Caco-2 (cell line): ENCODE measurements around the gene TRIM4. TPM values are rescaled to one million over a fixed set of nuclear protein-coding genes. Genes with fewer than 3 reads are reported as not detected.

ENCODE experiments used
- BruUV-seq: library from RNA; stranded (reverse); fragments of 400-500 nt; replicated peaks from 2 replicates; lab custom pipeline; 2021; lab: Mats Ljungman, UMichigan
- CTCF ChIA-PET: fragments of 300-600 bp; sonication (Branson Sonifier 250); formaldehyde crosslinking; loops from one replicate; lab custom pipeline; 2022; ENCODE audit warnings: antibody characterized with exemption; lab: Charles Lee
- POLR2A ChIA-PET: fragments of 300-600 bp; sonication (Branson Sonifier 250); formaldehyde crosslinking; loops from one replicate; lab custom pipeline; 2022; ENCODE audit warnings: antibody characterized with exemption; lab: Charles Lee
- DNase-seq, 2 experiments: peaks; one replicate each; pipeline versions ENCODE4 v3.0.0 to v3.0.0-alpha.2; 2020 to 2022
- H3K27me3 ChIP-seq: replicated peaks from 2 replicates; pipeline ENCODE4 v1.6.0; 2011; ENCODE audit warnings: low read length; ENCODE audit not compliant: control insufficient read depth, insufficient read depth
- H3K36me3 ChIP-seq: 2 replicates; pipeline ENCODE4 v1.5.1; 2011; ENCODE audit warnings: low read length; ENCODE audit not compliant: control insufficient read depth, insufficient read depth
- H3K4me1 ChIP-seq: fragments of 250-450 bp; sonication (Bioruptor Pico); 2 replicates; pipeline ENCODE4 v1.5.1; 2020; ENCODE audit warnings: mild to moderate bottlenecking
- H3K4me3 ChIP-seq: 2 replicates; pipeline ENCODE4 v1.5.1; 2011; ENCODE audit warnings: low read depth, mild to moderate bottlenecking, control low read depth, low read length
- H3K9me3 ChIP-seq: fragments of 250-450 bp; sonication (Bioruptor Pico); 2 replicates; pipeline ENCODE4 v1.5.1; 2020; ENCODE audit warnings: mild to moderate bottlenecking, moderate library complexity
- H3K27ac Mint-ChIP-seq: one replicate; pipeline ENCODE4 v1.8.0; 2022; ENCODE audit warnings: mixed read lengths; ENCODE audit not compliant: unreplicated experiment
- H3K27me3 Mint-ChIP-seq: one replicate; pipeline ENCODE4 v1.8.0; 2022; ENCODE audit warnings: mixed read lengths; ENCODE audit not compliant: insufficient read depth, unreplicated experiment
- H3K36me3 Mint-ChIP-seq: one replicate; pipeline ENCODE4 v1.8.0; 2022; ENCODE audit warnings: mild to moderate bottlenecking, mixed read lengths; ENCODE audit not compliant: insufficient read depth, unreplicated experiment
- H3K4me1 Mint-ChIP-seq: one replicate; pipeline ENCODE4 v1.8.0; 2022; ENCODE audit warnings: low read depth, mixed read lengths; ENCODE audit not compliant: unreplicated experiment
- H3K4me3 Mint-ChIP-seq: one replicate; pipeline ENCODE4 v1.8.0; 2022; ENCODE audit warnings: mild to moderate bottlenecking, moderate library complexity, mixed read lengths; ENCODE audit not compliant: unreplicated experiment
- H3K9me3 Mint-ChIP-seq: one replicate; pipeline ENCODE4 v1.8.0; 2022; ENCODE audit warnings: mixed read lengths; ENCODE audit not compliant: unreplicated experiment
- intact Hi-C: fragments of 100-400 bp; cut with micrococcal nuclease; formaldehyde crosslinking; loops from one replicate; pipeline ENCODE4 v1.10.0; 2022; ENCODE audit not compliant: unreplicated experiment
- total RNA-seq: library from RNA; stranded (reverse); gene quantifications from 2 replicates; pipeline ENCODE4 v1.2.3, GENCODE V29; 2022
- TF ChIP-seq, protein P1 (sequence below), 2 experiments: fragments of 200-600 bp in 1 of 2; IDR thresholded peaks; 1 replicate in 1 of 2; 2 replicates in 1 of 2; pipeline versions ENCODE4 v1.5.1 to v1.8.0; 2011 to 2022; ENCODE audit warnings: antibody characterized with exemption in 1 of 2, control low read depth in 1 of 2, inconsistent platforms in 1 of 2, low read depth in 1 of 2, low read length in 1 of 2, mild to moderate bottlenecking in 1 of 2, moderate library complexity in 1 of 2; ENCODE audit not compliant: insufficient read depth in 1 of 2, severe bottlenecking in 1 of 2, unreplicated experiment in 1 of 2

TRIM4 gene
- total RNA-seq, 1 experiment from 2014 or later, result 22.5 TPM

DNA sequence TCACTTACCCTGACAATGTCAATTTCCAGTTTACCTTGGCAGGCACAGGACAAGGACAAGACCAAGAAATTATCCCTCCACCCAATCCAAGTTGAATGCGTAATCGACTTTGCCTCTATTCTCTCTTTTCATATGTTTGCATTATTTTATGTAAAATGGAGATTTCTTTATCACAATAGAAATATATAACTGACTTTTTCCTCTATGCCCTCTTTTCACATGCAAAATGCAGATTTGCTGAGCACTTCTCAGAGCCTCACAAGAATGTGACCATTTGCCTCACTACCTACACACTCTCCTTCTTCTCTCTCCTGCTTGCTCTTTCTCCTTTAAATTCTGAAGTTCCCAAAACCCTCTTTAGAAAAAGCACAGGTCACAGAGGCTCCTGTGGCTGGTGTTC lies 76.4 kb downstream of the TRIM4 start:
- Histone ChIP-seq H3K4me3 (no peak overlapping the region), H3K36me3 (no peaks in the 10 kb centered on the region), H3K4me1 (peaks cover 4% of the 10 kb centered on the region; the same call in 1 of the 2 replicates), H3K27me3 (no peaks in the 10 kb centered on the region), H3K9me3 (no peaks in the 10 kb centered on the region)
- no peak overlapping the region for H3K27ac Mint-ChIP-seq
- ChIA-PET CTCF (no interaction called here), POLR2A (no interaction called here)
- TF ChIP-seq, protein P1, sequence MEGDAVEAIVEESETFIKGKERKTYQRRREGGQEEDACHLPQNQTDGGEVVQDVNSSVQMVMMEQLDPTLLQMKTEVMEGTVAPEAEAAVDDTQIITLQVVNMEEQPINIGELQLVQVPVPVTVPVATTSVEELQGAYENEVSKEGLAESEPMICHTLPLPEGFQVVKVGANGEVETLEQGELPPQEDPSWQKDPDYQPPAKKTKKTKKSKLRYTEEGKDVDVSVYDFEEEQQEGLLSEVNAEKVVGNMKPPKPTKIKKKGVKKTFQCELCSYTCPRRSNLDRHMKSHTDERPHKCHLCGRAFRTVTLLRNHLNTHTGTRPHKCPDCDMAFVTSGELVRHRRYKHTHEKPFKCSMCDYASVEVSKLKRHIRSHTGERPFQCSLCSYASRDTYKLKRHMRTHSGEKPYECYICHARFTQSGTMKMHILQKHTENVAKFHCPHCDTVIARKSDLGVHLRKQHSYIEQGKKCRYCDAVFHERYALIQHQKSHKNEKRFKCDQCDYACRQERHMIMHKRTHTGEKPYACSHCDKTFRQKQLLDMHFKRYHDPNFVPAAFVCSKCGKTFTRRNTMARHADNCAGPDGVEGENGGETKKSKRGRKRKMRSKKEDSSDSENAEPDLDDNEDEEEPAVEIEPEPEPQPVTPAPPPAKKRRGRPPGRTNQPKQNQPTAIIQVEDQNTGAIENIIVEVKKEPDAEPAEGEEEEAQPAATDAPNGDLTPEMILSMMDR (IDR thresholded peaks at IDR 0.05; ENCODE audit: insufficient read depth in 1 of 2, low read depth in 1 of 2, low read length in 1 of 2, severe bottlenecking in 1 of 2, unreplicated experiment in 1 of 2), result no peak
- BruUV-seq, result no TSS peak
- H3K9me3 Mint-ChIP-seq, result no peaks in the 10 kb centered on the region
- H3K36me3 Mint-ChIP-seq, result no peaks in the 10 kb centered on the region
- intact Hi-C loops, result no loop called here
- DNase-seq, result no peak
- H3K4me1 Mint-ChIP-seq, result peaks cover 8% of the 10 kb centered on the region
- H3K4me3 Mint-ChIP-seq, result no peak overlapping the region
- H3K27me3 Mint-ChIP-seq, result no peaks in the 10 kb centered on the region

Other genes with a start within 250 kb of the TRIM4 start
- 2.7 and 3.7 TPM in 2 replicates for gene CYP3A5, start 239.5 kb downstream of the TRIM4 start, total RNA-seq
- gene CYP3A7, start 184.3 kb downstream of the TRIM4 start, total RNA-seq, result not detected in 2 replicates
- gene CYP3A4, start 135.3 kb downstream of the TRIM4 start, total RNA-seq, result not detected in 2 replicates
- not detected in 2 replicates for gene CYP3A43, start 91.5 kb downstream of the TRIM4 start, total RNA-seq
- not detected in 2 replicates for gene OR2AE1, start 42.5 kb downstream of the TRIM4 start, total RNA-seq
- gene GJC3, start 10.1 kb upstream of the TRIM4 start, total RNA-seq, result 0.27 TPM in 1 of 2 replicates, not detected in the other
- not detected in 2 replicates for gene AZGP1, start 56.5 kb upstream of the TRIM4 start, total RNA-seq
- gene ZKSCAN1, start 96.1 kb upstream of the TRIM4 start, total RNA-seq, result 44.8 and 47.5 TPM in 2 replicates
- 15.2 and 16.7 TPM in 2 replicates for gene ZSCAN21, start 130.2 kb upstream of the TRIM4 start, total RNA-seq
- 37.8 and 41.1 TPM in 2 replicates for gene ZNF3, start 162.2 kb upstream of the TRIM4 start, total RNA-seq
- gene COPS6, start 169.4 kb upstream of the TRIM4 start, total RNA-seq, result 142 and 150 TPM in 2 replicates
- gene MCM7, start 181.9 kb upstream of the TRIM4 start, total RNA-seq, result 227 and 240 TPM in 2 replicates
- 14.9 and 16.2 TPM in 2 replicates for gene AP4M1, start 182.1 kb upstream of the TRIM4 start, total RNA-seq
- 81.1 and 81.2 TPM in 2 replicates for gene TAF6, start 199.8 kb upstream of the TRIM4 start, total RNA-seq
- gene CNPY4, start 200.1 kb upstream of the TRIM4 start, total RNA-seq, result 8.8 and 10.1 TPM in 2 replicates
- gene MBLAC1, start 207.4 kb upstream of the TRIM4 start, total RNA-seq, result 3.2 and 3.7 TPM in 2 replicates
- gene LAMTOR4, start 229.4 kb upstream of the TRIM4 start, total RNA-seq, result 107 and 110 TPM in 2 replicates
- 23.2 and 23.5 TPM in 2 replicates for gene TRAPPC14, start 239.2 kb upstream of the TRIM4 start, total RNA-seq
- gene GAL3ST4, start 249.1 kb upstream of the TRIM4 start, total RNA-seq, result 0.56 and 0.88 TPM in 2 replicates